ENCODE data around the gene CEP131. TPM values are rescaled to one million over a fixed set of nuclear protein-coding genes. Genes with fewer than 3 reads are reported as not detected.

Gene CEP131
- total RNA-seq, 1 donor from 2014 or later: 15.9 TPM

GRCh38 chr17:81218991-81219390 lies 3.8 kb downstream of the CEP131 start:
- Mint-ChIP-seq H3K4me1 (peaks cover 19% of the 10 kb centered on the region), H3K9me3 (no peaks in the 10 kb centered on the region), H3K36me3 (ENCODE audit: low read depth) (peaks cover 26% of the 10 kb centered on the region), H3K4me3 (no peak overlapping the region), H3K27ac (no peak overlapping the region), H3K27me3 (no peaks in the 10 kb centered on the region)
- POLR2A ChIA-PET: interaction anchor here (0.7 kb wide), 2 partner anchors 67 to 290 kb away, joined by 3 read pairs; no protein-coding TSS in a partner anchor
- CTCF ChIA-PET: no interaction called here
- no peak for DNase-seq
- TF ChIP-seq CTCF (IDR thresholded peaks at IDR 0.05): no peak
- intact Hi-C loops (cut with micrococcal nuclease): no loop called here
- no peak for ATAC-seq (ENCODE audit: low read depth)

GRCh38 chr17:81218459-81218858 lies 4.3 kb downstream of the CEP131 start:
- no peaks in the 10 kb centered on the region for H3K9me3 Mint-ChIP-seq
- H3K36me3 Mint-ChIP-seq (ENCODE audit: low read depth): peaks cover 26% of the 10 kb centered on the region
- no peaks in the 10 kb centered on the region for H3K27me3 Mint-ChIP-seq
- DNase-seq: no peak
- intact Hi-C loops (cut with micrococcal nuclease): no loop called here
- no peak for TF ChIP-seq CTCF (IDR thresholded peaks at IDR 0.05)
- no peak overlapping the region for H3K4me3 Mint-ChIP-seq
- no peak overlapping the region for H3K27ac Mint-ChIP-seq
- ChIA-PET POLR2A (interaction anchor here (0.7 kb wide), 1 partner anchor 67 kb away, joined by 3 read pairs; no protein-coding TSS in a partner anchor), CTCF (no interaction called here)
- peaks cover 13% of the 10 kb centered on the region for H3K4me1 Mint-ChIP-seq
- ATAC-seq (ENCODE audit: low read depth): no peak

GRCh38 chr17:81217491-81217890 lies 5.3 kb downstream of the CEP131 start:
- Mint-ChIP-seq H3K9me3 (no peaks in the 10 kb centered on the region), H3K27ac (no peak overlapping the region), H3K36me3 (ENCODE audit: low read depth) (peaks cover 26% of the 10 kb centered on the region), H3K4me3 (no peak overlapping the region), H3K27me3 (no peaks in the 10 kb centered on the region), H3K4me1 (peaks cover 12% of the 10 kb centered on the region)
- TF ChIP-seq CTCF (IDR thresholded peaks at IDR 0.05): no peak
- ChIA-PET POLR2A (no interaction called here), CTCF (no interaction called here)
- no peak for DNase-seq
- intact Hi-C loops (cut with micrococcal nuclease): no loop called here
- no peak for ATAC-seq (ENCODE audit: low read depth)

GRCh38 chr17:81213978-81214377 lies 8.8 kb downstream of the CEP131 start:
- ChIA-PET POLR2A (no interaction called here), CTCF (no interaction called here)
- ATAC-seq (ENCODE audit: low read depth) (no peak), DNase-seq (no peak)
- Mint-ChIP-seq H3K27me3 (no peaks in the 10 kb centered on the region), H3K4me1 (peaks cover 4% of the 10 kb centered on the region), H3K27ac (no peak overlapping the region), H3K36me3 (ENCODE audit: low read depth) (peaks cover 17% of the 10 kb centered on the region), H3K9me3 (no peaks in the 10 kb centered on the region), H3K4me3 (no peak overlapping the region)
- intact Hi-C loops (cut with micrococcal nuclease): no loop called here
- TF ChIP-seq CTCF (IDR thresholded peaks at IDR 0.05): no peak

- no peak overlapping the region for H3K4me3 Mint-ChIP-seq
These were observed 10.4 kb downstream of the CEP131 start for GRCh38 chr17:81212365-81212764.

More at GRCh38 chr17:81212365-81212764, 10.4 kb downstream of the CEP131 start:
- CTCF ChIA-PET: no interaction called here
- ATAC-seq (ENCODE audit: low read depth): no peak
- no peaks in the 10 kb centered on the region for H3K27me3 Mint-ChIP-seq
- H3K27ac Mint-ChIP-seq: no peak overlapping the region
- peaks cover 7% of the 10 kb centered on the region for H3K4me1 Mint-ChIP-seq
- intact Hi-C loops (cut with micrococcal nuclease): no loop called here
- no peak for DNase-seq
- TF ChIP-seq CTCF (IDR thresholded peaks at IDR 0.05): no peak
- POLR2A ChIA-PET: no interaction called here
- no peaks in the 10 kb centered on the region for H3K9me3 Mint-ChIP-seq
- H3K36me3 Mint-ChIP-seq (ENCODE audit: low read depth): peaks cover 16% of the 10 kb centered on the region

Data from activated B cell treated with CpG ODN at 0.5 μM for 24 hours (primary cell).